ENCODE data around the gene NR6A1. TPM values are rescaled to one million over a fixed set of nuclear protein-coding genes. Genes with fewer than 3 reads are reported as not detected.

The NR6A1 gene
- total RNA-seq, 6 donors from 2014 or later, result 4.2 to 34.6 (median 8.2) TPM

DNA sequence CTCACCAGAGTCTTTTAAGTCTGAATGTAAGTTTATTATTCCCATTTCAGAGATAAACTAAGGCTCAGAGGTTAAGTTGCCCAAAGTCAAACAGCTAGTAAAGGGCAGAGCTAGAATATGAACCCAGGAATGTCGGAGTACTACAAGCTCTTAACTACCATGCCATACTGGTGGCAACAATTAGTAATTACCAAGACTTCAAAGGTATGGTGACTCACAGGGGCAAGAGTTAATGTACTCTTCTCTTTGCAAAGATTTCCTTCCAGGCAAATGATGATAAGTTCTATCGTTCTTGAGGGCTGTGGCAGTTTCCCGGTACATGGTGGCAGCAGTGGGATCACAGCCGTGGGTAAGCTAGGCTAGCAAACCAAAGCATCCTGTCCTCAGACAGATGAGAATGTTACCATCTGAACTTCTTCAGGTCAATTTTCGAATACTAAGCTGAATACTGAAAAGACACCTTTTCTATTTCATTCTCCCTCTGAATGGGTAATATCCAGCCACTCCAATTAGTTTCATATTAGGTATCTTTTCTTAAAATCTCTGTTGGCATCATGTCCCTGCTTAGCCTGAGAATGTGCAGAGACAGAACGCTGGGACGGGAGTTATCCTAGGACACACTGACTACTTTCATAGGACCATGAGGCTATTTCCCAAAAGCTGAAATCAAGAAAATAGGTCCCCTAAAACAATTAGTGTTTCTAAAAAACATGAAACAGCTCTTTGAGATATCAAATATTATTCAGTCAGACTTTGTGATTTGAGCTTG, 147.0 kb downstream of the NR6A1 start:
- ATAC-seq (ENCODE audit: low FRiP score in 2 of 2) (no peak), DNase-seq (no peak)
- H3K27me3 ChIP-seq, result no peaks in the 10 kb centered on the region
- H3K4me3 ChIP-seq, result no peak overlapping the region
- no peaks in the 10 kb centered on the region for H3K9me3 ChIP-seq
- WGBS, 2 donors, result 92 to 94% methylated on average over 7 of the region's 7 CpGs
- no peaks in the 10 kb centered on the region for H3K4me1 ChIP-seq
- no peak overlapping the region for H3K27ac ChIP-seq
- no peaks in the 10 kb centered on the region for H3K36me3 ChIP-seq
- TF ChIP-seq POLR2AphosphoS5 (IDR thresholded peaks at IDR 0.05) (no peak), POLR2A (IDR thresholded peaks at IDR 0.05) (no peak), EP300 (IDR thresholded peaks at IDR 0.05) (no peak)

DNA sequence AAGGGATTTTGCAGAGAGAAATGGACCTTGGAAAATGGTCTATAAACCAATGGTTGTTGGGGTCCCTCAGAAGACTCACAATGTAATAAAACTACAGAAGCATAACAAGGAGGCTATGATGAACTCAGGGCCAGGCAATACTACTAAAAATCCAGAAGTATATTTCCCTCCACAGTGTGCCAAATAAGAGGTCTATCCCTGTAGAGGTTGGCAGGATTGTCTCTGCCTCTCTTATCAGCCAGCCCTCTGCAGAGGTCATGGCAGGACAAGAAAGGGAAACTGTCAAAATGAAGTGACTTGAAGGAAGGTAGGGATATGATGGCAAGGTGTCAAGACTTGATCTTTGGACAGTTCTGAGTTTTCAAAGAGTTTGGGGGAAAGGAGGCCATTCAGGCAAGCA, 148.2 kb downstream of the NR6A1 start:
- ATAC-seq (ENCODE audit: low FRiP score in 2 of 2) (no peak), DNase-seq (no peak)
- no peak overlapping the region for H3K27ac ChIP-seq
- H3K4me1 ChIP-seq, result no peaks in the 10 kb centered on the region
- TF ChIP-seq, protein P1, sequence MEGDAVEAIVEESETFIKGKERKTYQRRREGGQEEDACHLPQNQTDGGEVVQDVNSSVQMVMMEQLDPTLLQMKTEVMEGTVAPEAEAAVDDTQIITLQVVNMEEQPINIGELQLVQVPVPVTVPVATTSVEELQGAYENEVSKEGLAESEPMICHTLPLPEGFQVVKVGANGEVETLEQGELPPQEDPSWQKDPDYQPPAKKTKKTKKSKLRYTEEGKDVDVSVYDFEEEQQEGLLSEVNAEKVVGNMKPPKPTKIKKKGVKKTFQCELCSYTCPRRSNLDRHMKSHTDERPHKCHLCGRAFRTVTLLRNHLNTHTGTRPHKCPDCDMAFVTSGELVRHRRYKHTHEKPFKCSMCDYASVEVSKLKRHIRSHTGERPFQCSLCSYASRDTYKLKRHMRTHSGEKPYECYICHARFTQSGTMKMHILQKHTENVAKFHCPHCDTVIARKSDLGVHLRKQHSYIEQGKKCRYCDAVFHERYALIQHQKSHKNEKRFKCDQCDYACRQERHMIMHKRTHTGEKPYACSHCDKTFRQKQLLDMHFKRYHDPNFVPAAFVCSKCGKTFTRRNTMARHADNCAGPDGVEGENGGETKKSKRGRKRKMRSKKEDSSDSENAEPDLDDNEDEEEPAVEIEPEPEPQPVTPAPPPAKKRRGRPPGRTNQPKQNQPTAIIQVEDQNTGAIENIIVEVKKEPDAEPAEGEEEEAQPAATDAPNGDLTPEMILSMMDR (IDR thresholded peaks at IDR 0.05), result no peak
- TF ChIP-seq POLR2A (IDR thresholded peaks at IDR 0.05) (no peak), EP300 (IDR thresholded peaks at IDR 0.05) (no peak), POLR2AphosphoS5 (IDR thresholded peaks at IDR 0.05) (no peak)
- H3K9me3 ChIP-seq, result no peaks in the 10 kb centered on the region
- no peaks in the 10 kb centered on the region for H3K27me3 ChIP-seq
- H3K4me3 ChIP-seq, result no peak overlapping the region
- no peaks in the 10 kb centered on the region for H3K36me3 ChIP-seq

DNA sequence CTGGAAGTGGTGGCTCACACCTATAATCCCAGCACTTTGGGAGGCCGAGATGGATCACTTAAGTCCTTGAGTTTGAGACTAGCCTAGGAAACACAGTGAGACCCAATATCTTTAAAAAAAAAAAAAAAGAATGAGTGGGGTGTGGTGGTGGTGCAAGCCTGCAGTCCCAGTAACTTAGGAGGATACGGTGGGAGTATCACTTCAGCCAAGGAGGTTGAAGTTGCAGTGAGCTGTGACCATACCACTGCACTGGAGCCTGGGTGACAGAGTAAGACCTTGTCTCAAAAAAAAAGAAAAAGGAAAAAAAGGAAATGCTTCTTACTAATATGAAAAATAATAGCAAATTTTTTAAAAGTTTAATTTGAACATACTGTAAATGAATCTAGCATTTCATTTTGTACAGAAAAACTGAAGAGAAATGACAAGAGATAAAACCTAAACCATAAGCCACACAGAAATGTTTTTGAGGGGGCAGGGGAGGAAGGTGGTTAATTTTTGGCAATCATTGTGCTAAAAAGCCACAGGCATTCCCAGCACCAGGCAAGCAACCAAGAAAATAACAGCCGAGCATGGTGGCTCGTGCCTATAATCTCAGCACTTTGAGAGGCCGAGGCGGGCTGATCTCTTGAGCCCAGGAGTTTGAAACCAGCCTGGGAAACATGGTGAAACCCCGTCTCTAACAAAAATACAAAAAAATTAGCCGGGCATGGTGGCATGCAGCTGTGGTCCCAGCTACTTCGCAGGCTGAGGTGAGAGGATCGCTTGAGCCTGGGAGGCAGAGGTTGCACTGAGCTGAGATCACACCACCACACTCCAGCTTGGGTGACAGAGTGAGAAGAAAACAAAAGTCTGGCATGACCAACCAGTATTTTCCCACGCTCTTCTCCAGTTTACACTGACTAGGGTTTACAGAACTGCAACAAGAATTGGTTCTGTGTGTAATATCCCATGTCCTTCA, 149.5 kb downstream of the NR6A1 start:
- no peak for TF ChIP-seq EP300 (IDR thresholded peaks at IDR 0.05)
- TF ChIP-seq POLR2A (IDR thresholded peaks at IDR 0.05), result no peak
- no peak for TF ChIP-seq POLR2AphosphoS5 (IDR thresholded peaks at IDR 0.05)
- TF ChIP-seq, protein P1 (IDR thresholded peaks at IDR 0.05), result no peak
- DNase-seq, result no peak
- Histone ChIP-seq H3K36me3 (no peaks in the 10 kb centered on the region), H3K4me1 (no peaks in the 10 kb centered on the region), H3K27me3 (no peaks in the 10 kb centered on the region), H3K4me3 (no peak overlapping the region), H3K9me3 (no peaks in the 10 kb centered on the region), H3K27ac (no peak overlapping the region)
- no peak for ATAC-seq (ENCODE audit: low FRiP score in 2 of 2)
- WGBS, 2 donors, result 62 to 69% methylated on average over 11 of the region's 11 CpGs

DNA sequence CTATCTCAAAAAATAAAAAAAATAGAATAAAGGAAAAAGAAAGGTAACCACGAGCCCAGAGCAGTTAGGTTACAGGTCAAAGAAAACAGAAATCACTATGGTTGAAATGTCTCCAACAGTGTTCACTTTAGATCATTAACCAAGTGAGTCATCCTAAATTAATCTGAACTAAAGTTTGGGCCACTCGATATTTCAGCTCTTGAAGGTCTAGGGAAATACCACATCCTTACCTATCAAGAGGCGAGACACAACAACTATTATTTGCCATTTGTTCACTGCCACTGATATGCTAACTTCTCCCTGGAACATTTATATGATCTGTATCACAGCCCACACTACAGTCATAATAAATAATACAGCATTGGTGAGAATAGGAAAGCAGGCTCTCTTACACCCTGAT, 152.6 kb downstream of the NR6A1 start:
- Histone ChIP-seq H3K4me3 (no peak overlapping the region), H3K4me1 (no peaks in the 10 kb centered on the region), H3K27me3 (no peaks in the 10 kb centered on the region), H3K36me3 (no peaks in the 10 kb centered on the region), H3K27ac (no peak overlapping the region), H3K9me3 (no peaks in the 10 kb centered on the region)
- 55 to 61% methylated on average over 3 of the region's 3 CpGs for WGBS, 2 donors
- DNase-seq, result no peak
- peak in 1 of 2 donors; percentile 27 for ATAC-seq (ENCODE audit: low FRiP score in 2 of 2)
- TF ChIP-seq EP300 (IDR thresholded peaks at IDR 0.05) (no peak), POLR2AphosphoS5 (IDR thresholded peaks at IDR 0.05) (no peak), POLR2A (IDR thresholded peaks at IDR 0.05) (no peak)
- TF ChIP-seq, protein P1 (IDR thresholded peaks at IDR 0.05), result no peak

DNA sequence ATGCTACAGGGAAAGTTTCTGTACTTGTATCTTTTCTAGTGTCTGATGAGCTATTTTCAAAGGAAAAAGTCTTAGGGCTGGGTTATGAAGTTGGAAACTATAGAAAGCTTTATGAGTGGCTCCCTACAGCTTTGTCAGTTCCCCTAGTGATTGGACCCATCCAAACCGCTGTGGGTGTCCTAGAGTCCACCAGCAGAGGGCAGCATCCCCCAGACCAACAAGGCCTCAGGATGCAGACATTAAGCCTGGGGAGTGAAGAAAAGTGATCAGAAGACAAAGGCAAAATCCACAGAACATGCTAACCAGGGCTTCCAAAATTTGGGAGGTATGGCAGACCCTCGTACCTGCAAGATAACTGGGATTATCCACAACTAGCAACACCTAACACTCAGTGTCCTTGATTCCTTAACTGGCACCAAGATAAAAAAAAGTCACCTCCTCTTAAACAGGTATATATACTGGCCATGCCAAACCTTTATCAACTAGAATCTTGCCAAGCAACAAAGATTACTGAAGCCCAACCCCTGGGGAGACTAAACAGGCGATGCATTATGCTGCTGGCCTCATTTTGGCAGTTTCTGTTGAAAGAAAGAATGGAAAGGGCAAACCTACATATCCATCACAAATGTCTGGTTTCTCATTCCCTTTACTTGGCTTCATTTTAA, 153.5 kb downstream of the NR6A1 start:
- H3K4me1 ChIP-seq, result no peaks in the 10 kb centered on the region
- peak; percentile 93 to 95 for ATAC-seq (ENCODE audit: low FRiP score in 2 of 2)
- TF ChIP-seq, protein P1 (IDR thresholded peaks at IDR 0.05), result peak; percentile 65 to 87 (median 80)
- no peak for TF ChIP-seq POLR2AphosphoS5 (IDR thresholded peaks at IDR 0.05)
- H3K27ac ChIP-seq, result no peak overlapping the region
- H3K4me3 ChIP-seq, result no peak overlapping the region
- no peaks in the 10 kb centered on the region for H3K27me3 ChIP-seq
- 20 to 24% methylated on average over 3 of the region's 3 CpGs for WGBS, 2 donors
- no peaks in the 10 kb centered on the region for H3K9me3 ChIP-seq
- DNase-seq, result peak in 1 of 2 donors; percentile 78
- no peaks in the 10 kb centered on the region for H3K36me3 ChIP-seq
